CD1c-positive myeloid dendritic cell (primary cell): ENCODE results near the gene ACOT7.

Experiments used
- DNase-seq: peaks from one replicate; pipeline ENCODE4 v3.0.0-alpha.2; 2016; ENCODE audit errors: extremely low spot score

ACOT7 gene

GRCh38 chr1:6347641-6348487 lies 45.7 kb downstream of the ACOT7 start:
- DNase-seq = peak; percentile 63

DNA sequence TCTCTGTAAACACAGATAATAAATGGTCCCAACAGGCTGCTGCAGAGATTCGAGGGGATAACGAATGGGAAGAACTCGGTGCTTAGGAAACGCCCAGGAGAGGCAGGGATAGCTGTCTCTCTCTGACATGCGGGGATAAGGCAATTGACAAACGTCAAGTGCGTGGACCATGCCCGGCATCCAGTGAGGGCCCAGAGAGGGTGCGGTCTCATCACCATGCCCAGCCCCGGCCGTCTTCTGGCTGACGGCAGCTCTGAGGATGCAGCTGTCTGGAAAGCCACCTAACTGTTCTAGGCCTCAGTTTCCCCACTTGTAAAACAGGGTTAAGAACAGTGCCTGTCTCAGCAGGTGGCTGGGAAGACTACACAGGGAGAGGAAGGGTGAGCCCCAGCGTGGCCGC lies 48.1 kb downstream of the ACOT7 start:
- DNase-seq = no peak

GRCh38 chr1:6345009-6345408 lies 48.6 kb downstream of the ACOT7 start:
- DNase-seq = no peak

DNA sequence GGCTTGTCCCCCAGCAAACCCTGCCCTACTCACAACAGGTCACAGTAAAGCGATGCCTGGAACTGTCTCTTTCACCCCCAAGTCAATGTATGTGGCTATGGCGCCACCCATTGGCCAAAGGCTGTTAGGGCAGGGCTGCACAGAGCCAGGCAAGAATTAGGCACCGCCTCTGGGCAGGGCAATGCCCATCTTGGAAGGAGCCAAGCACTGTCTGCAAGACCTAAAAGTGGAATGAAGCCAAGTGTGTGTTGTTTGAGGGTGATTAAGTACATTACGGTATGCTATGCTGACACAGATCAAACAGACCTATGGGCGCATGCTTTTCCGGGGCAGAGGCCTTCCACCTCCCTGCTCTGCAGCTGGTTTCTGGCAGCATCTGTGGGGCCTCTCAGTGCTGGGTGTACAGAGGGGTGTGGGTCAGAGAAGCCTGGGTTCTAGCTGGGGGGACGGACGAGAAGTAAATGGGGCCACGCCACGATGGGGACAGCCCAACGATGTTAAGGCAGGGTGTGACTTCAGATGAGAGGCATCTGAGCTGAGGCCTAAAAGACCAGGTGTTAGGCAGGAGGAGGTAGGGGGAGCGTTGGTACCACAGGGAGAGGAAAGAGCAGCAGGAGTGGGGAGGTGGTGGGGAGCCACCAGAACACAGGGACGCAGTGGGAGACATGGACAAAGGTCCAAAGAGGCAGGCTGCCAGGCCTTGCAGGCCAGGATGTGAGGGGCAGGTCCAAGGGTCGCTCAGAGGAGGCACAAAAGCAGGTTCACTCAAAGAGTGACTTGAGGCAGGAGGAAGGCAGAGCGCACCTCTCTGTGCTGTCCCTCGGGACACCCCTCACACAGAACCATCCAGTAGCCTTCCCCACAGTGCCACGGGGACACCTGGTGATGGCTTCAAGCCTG lies 49.8 kb downstream of the ACOT7 start:
- DNase-seq = peak; percentile 79

- DNase-seq = peak; percentile 16
These were observed 51.5 kb downstream of the ACOT7 start for GRCh38 chr1:6342056-6342455.

DNA sequence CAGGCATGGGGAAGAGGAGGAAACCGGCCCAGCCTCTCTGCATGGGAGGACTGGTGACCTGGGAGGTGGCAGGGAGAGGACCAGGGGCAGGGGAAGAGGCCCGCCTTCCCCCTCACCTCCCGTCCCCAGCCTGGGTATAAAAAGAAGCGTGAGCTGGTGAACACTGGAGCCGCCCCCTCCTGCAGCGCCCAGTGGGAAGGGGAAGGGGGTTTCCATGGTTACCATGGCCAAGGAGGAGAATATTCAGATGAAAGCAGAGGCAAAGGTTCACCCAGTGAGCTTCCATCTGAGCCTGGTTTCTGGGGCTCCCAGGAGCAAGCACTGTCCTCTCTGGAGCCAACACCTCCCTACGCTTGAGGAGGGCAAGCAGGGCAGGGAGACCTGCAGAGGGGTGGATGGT lies 54.9 kb downstream of the ACOT7 start:
- DNase-seq = no peak

GRCh38 chr1:6336776-6337622 lies 56.6 kb downstream of the ACOT7 start:
- DNase-seq = no peak

DNA sequence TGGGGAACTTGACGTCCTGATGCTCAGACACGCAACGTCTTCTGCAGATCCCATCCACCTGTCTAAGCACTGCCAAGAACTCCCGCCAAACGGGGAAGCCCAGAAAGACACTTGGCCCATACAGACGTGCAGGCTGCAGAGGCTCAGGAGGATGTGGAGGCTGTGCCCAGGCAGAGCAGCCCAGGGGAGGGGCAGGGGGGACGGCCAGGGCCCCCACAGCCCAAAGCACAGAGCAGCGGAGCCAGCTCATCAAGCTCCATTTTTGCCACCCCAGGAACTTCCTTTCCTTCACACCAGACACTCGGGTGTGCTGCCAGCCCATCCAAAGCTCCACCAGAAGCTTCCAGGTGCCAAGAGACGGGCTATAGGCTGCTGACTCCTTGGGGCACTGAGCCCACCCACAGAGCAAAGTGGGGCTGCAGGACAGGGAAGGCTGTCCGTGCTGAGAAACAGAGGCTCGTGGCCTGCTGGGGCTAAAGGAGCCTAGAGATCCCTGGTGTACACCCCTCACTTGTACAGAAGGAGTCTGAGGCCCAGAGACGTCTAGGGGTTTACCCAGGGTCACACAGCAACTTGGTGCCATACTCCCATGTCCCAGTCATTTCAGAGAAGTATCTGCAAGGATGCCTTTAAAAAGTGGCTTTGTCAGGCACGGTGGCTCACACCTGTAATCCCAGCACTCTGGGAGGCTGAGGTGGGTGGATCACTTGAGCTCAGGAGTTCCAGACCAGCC lies 59.1 kb downstream of the ACOT7 start:
- no peak for DNase-seq

DNA sequence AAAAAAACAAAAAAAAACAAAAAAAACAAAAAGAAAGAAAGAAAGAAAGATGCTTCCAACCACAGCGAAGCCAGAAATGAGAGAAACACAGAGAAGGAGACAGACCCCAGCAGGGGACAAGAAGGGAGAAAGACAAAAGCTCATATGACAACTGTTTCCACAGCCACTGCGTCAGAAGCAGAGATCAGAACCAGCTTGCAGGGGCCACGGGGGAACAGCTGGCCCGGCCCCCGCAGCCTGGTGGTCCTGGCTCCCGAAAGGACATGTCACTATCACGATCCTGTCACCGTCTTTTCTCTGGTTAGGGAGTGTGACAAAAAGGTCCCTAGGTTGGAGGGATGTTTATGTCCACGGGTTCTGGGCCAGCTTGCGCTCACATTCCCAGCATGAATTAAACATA lies 60.7 kb downstream of the ACOT7 start:
- DNase-seq = no peak

DNA sequence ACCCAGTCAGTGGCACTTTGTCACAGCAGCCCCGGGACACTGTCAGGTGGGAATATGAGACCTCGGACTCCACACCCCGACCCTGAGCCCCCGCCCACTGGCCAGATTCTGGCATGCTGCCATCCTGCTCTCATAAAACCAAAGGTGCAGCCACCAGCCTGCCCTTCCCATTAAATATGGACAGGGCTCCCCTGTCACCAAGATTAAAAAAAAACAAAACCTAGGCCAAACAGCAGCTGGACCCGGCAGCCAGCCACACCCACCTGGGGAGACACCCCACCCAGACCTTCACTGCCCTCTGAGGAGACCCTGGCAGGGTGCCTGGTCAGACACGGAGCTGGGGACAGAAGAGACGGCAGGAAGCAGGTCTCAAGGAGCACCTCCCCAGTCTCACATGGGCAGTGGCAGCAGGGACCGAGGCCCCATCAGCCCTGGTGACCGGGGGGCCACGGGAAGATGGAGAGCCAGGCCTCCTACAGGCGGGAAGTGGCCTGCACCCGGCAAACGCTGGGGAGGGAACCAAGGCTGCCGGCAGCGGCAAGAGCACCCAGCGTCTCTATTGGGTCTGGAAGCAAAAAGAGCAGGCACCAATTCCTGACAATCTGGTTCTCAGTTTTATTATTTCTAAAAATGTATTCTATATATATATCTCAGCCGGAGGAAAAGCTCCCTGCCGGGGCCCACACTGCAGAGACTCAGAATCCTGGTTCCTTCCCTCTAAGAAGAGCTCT lies 61.9 kb downstream of the ACOT7 start:
- DNase-seq = no peak

DNA sequence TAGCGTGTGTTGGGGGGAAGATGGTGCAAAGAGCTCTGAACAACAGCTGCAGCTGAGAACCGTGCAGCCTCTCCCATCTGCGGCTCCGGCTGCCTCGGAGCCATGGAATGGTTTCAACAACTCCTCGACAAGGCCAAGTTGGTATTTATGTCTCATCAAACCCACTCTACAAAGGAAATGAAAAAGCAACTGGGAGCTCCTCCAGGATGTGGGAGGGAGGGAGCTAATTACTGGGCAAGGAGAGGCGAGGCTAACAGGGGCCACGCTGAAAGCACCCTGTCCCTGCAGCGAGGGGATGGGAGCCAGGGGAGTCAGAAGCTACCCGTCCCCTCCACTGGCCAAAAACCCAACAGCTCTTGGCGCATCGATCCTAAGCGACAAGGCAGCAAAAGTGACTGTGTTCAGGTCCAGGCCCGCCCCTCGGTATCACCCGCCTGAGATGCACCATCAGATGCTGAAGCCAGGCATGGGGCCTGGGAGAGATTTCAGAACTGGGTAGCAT lies 63.1 kb downstream of the ACOT7 start:
- DNase-seq = no peak

DNA sequence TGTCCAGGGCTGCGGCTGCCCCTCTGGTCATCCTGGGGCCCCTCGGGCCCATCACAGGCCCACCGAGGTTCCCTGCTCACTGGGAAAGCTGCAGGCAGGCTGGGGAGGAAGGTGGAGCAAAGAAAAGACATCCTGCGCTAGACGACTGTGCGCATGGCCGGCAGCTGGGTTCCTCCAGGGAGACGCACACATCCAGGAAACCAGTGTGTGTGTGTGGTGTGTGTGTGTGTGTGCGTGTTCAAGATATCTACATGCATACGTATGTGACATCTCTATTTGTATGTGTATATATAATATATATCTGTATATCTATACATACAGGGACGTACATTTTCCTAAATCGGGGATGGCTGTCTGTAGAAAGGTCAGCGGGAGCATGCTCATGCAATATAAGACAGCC lies 63.7 kb downstream of the ACOT7 start:
- no peak for DNase-seq

- DNase-seq = no peak
These were observed 64.2 kb downstream of the ACOT7 start for GRCh38 chr1:6329396-6329795.

DNA sequence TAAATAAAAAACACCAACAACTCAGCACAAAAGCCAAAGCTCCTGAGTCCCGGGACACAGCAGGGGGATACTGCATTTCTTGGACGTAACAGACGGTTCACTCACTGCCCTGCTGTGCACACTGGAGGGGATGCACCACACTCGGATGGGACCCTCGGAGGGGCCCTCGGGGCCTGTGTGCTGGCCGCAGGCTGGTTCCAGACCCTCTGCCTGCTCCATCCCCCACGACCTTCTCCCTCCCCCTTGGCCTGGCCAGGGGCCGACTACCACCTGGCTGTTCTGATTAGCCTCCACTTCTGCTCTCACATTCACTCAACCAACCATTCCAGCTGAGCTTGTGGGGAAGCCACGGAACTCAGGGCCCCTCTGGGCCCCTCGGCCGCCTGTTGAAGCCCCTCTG lies 64.9 kb downstream of the ACOT7 start:
- no peak for DNase-seq

DNA sequence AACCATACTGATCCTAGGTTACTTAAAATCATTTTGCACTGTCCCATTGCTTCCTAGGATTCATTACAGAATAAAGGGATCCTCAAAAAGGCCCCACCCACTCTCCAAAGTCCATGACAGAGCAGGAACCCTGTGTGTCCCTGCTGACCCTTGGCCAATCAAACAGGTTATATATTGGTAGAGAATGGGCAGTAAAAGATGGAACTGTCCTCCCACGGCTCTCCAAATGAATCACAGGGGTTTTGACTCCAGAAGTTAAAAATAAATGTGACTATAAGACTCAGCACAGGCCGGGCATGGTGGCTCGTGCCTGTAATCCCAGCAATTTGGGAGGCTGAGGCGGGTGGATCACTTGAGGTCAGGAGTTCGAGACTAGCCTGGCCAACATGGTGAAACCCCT lies 65.5 kb downstream of the ACOT7 start:
- DNase-seq = peak; percentile 46

DNA sequence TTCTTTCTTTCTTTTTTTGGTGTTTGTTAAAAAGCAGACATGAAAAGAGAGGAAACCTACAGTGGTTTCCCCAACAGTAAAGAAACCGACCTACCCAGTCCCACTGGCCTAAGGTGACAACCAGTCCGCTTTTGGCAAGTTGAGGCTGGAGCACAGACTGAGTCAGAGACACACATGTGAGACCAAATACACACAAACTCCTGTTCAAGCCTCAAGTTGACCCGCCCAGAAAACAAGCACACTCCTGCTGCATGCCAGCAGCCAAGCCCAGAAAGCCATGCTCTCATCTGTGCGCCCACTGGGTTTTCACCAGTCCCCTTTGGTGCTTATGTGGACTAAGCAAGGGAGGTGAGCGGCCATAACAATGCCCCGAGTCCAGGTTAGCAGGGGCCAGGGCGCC lies 68.1 kb downstream of the ACOT7 start:
- DNase-seq = no peak

DNA sequence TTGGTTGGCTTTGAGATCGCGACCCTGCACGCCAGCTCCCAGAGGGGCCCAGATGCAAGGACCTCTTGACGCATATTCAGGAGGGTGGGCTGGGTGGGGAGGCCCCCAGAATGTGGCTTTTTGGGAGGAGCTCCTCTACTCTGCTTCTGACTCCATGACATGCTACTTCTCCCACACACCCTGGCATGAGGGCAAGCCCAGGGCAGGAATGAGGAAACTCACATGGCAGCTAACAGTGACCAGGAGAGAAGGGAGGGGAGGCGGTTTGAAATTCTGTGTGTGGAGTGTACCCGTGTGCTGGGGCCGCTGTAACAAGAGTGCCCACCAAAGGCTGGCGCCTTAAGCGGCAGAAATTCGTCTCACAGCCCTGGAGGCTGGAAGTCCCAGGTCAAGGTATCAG lies 71.4 kb downstream of the ACOT7 start:
- no peak for DNase-seq

DNA sequence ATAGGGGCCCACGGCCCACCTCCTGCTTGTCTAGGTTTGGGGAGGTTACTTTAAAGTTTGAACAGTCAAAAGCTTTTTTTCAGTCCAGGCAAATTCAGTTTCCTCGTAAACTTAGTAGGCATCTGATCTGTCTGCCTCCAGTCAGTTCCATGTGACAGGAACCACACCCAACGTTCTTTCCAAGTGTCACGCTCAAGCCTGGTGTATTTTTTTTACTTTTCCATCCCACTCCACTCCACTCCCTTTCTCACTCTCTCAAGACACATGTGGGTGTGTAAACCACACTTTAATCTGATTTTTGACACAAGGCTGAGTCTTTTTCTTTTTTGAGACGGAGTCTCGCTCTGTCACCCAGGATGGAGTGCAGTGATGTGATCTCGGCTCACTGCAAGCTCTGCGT lies 72.4 kb downstream of the ACOT7 start:
- DNase-seq = no peak

DNA sequence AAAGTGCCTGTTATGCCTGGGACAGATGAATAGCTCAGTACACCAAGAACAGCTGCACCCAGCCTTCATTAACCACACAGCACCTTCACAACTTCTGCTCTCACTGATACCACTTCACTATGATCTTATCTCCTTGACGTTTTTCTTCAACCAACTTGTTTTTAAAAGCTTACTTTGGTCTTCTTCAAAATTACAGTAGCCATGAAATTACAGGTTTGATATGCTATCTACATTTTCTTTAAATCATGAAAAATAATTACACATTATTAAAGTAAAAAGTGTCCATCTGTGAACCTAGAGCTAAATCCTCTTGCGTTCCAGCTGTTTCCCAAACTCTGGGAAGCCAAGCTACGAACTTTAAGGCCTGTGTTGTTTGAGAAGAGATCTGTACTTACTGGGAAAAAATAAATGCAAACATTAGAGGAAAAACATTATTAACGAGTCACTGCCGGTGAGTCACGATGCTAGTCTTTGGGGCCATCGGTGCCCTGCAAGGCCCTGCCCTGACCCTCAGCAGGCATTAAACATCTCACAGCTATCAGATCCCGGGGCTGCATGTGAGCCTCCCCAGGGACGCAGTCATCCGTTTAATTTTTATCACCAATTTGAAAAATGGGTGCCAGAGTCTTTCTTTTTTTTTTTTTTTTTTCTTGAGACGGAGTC lies 76.3 kb downstream of the ACOT7 start:
- no peak for DNase-seq
